Breast epithelium (tissue), 4 donors: ENCODE results near the gene SPTAN1. TPM values are rescaled to one million over a fixed set of nuclear protein-coding genes. Genes with fewer than 3 reads are reported as not detected.
A peak's percentile ranks its signal among the peaks of the same experiment; 100 is the strongest.

Experiments used
- DNase-seq, 2 donors: peaks; one replicate each; pipeline ENCODE4 v3.0.0-alpha.2; 2019; ENCODE audit warnings: low spot score in 2 of 2
- H3K27ac ChIP-seq, 2 donors: fragments of 200-600 bp; sonication (generic) in 1 of 2; one replicate each; pipeline ENCODE4 v1.5.1; 2016 to 2019; ENCODE audit warnings: mild to moderate bottlenecking in 1 of 2
- H3K27me3 ChIP-seq, 2 donors: fragments of 200-600 bp; sonication (generic) in 1 of 2; one replicate each; pipeline versions ENCODE4 v1.5.1 to v1.6.0; 2017 to 2019; ENCODE audit warnings: control low read depth in 1 of 2, mild to moderate bottlenecking in 1 of 2
- H3K36me3 ChIP-seq: fragments of 200-600 bp; one replicate; pipeline ENCODE4 v1.5.1; 2019
- H3K4me1 ChIP-seq, 2 donors: fragments of 200-600 bp; sonication (generic); one replicate each; pipeline ENCODE4 v1.5.1; 2016 to 2019; ENCODE audit warnings: control low read depth in 1 of 2
- H3K4me3 ChIP-seq, 3 donors: fragments of 200-600 bp; sonication (generic); 1 replicate in 2 of 3; 2 replicates in 1 of 3; pipeline ENCODE4 v1.5.1; 2016 to 2019; ENCODE audit warnings: mild to moderate bottlenecking in 3 of 3, moderate library complexity in 2 of 3
- H3K9me3 ChIP-seq, 2 donors: fragments of 200-600 bp; sonication (generic) in 1 of 2; one replicate each; pipeline ENCODE4 v1.5.1; 2016 to 2019; ENCODE audit warnings: control low read depth in 1 of 2
- CTCF ChIP-seq, 3 donors: fragments of 450-650 bp; IDR thresholded peaks; one replicate each; pipeline ENCODE4 v1.5.1; 2016 to 2017; ENCODE audit warnings: antibody characterized with exemption in 3 of 3, mild to moderate bottlenecking in 3 of 3, moderate library complexity in 3 of 3
- POLR2A ChIP-seq: fragments of 450-650 bp; IDR thresholded peaks from one replicate; pipeline ENCODE4 v1.6.1; 2016; ENCODE audit warnings: antibody characterized with exemption, mild to moderate bottlenecking, moderate library complexity
- POLR2AphosphoS5 ChIP-seq, 3 donors: sonication (generic); formaldehyde crosslinking; IDR thresholded peaks; one replicate each; pipeline ENCODE4 v1.6.1; 2017; ENCODE audit warnings: antibody characterized with exemption in 3 of 3
- intact Hi-C: fragments of 100-400 bp; cut with DNase I; formaldehyde crosslinking; loops from one replicate; pipeline ENCODE4 v1.15.1; 2023; ENCODE audit warnings: low total_unique reads
- total RNA-seq, 3 donors: library from RNA; depleted of rRNA; stranded (reverse); fragments of >200 nt; gene quantifications; one replicate each; pipeline ENCODE4 v1.1.0, GENCODE V29; 2016

Gene SPTAN1
- total RNA-seq, 3 donors from 2014 or later = 217 to 264 (median 254) TPM

DNA sequence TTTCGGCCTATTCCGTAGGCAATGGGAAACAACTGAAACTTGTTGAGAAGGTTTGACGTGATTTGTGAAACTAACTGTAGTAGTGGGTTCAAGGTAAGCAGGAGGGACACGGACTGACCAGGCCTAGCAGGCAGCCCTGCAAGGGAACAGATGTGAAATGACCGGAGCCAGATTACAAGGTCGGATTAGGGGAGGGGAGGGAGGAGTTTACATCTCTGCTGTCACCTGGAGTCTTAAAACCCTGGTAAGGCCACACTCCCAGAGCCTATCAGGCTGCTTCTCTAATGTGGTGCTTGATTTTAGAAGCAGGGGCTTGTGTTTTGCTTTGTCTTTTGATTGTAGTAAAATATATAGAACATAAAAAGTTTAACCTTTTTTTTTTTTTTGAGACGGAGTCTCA is 3.5 kb upstream of the SPTAN1 start:
- Histone ChIP-seq H3K4me1 (peaks cover 3 to 4% of the 10 kb centered on the region in 2 donors), H3K27ac (no peak overlapping the region), H3K4me3 (no peak overlapping the region), H3K9me3 (no peaks in the 10 kb centered on the region), H3K27me3 (no peaks in the 10 kb centered on the region), H3K36me3 (no peaks in the 10 kb centered on the region)
- no peak for DNase-seq
- intact Hi-C loops = no loop called here
- TF ChIP-seq POLR2AphosphoS5 (IDR thresholded peaks at IDR 0.05) = no peak
- no peak for TF ChIP-seq CTCF (IDR thresholded peaks at IDR 0.05)
- no peak for TF ChIP-seq POLR2A

DNA sequence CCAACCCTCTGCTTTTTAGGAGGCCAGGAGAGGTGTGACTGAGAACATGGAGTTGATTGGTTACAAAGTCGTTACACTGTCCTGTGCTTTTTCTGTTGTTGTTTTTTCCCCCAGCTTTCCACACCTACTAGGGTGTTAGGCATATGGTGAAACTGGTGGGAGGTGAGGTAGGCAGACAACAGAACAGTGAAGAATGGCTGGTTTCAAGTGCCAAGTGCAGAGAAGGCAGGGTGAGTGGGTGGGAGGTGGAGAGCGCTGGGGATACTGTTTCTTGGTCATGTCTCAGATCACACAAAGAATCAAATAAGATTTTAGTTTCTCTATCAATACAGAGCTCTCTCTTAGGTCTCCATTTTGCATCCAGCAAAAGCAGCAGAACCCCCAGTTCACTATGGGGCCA is 2.2 kb upstream of the SPTAN1 start:
- no peak for DNase-seq
- Histone ChIP-seq H3K9me3 (no peaks in the 10 kb centered on the region), H3K27ac (peak overlapping the region; percentile 90 to 98), H3K4me1 (peaks cover 11 to 16% of the 10 kb centered on the region in 2 donors), H3K4me3 (no peak overlapping the region), H3K36me3 (no peaks in the 10 kb centered on the region), H3K27me3 (no peaks in the 10 kb centered on the region)
- intact Hi-C loops = no loop called here
- TF ChIP-seq POLR2A = no peak
- TF ChIP-seq CTCF (IDR thresholded peaks at IDR 0.05) = no peak
- no peak for TF ChIP-seq POLR2AphosphoS5 (IDR thresholded peaks at IDR 0.05)

- peak in 1 of 2 donors; percentile 26 for DNase-seq
- Histone ChIP-seq H3K27ac (peak overlapping the region; percentile 90 to 98), H3K9me3 (no peaks in the 10 kb centered on the region), H3K4me1 (peaks cover 12 to 18% of the 10 kb centered on the region in 2 donors), H3K4me3 (peak overlapping the region in 2 of 3 donors; percentile 65 to 99), H3K27me3 (no peaks in the 10 kb centered on the region), H3K36me3 (no peaks in the 10 kb centered on the region)
- no peak for TF ChIP-seq POLR2A
- no peak for TF ChIP-seq POLR2AphosphoS5 (IDR thresholded peaks at IDR 0.05)
- no peak for TF ChIP-seq CTCF (IDR thresholded peaks at IDR 0.05)
- intact Hi-C loops = no loop called here
These were observed 1.4 kb upstream of the SPTAN1 start for GRCh38 chr9:128550770-128551656.

GRCh38 chr9:128551657-128552152 is 682 bp upstream of the SPTAN1 start:
- TF ChIP-seq CTCF (IDR thresholded peaks at IDR 0.05) = no peak
- TF ChIP-seq POLR2AphosphoS5 (IDR thresholded peaks at IDR 0.05) = peak; percentile 7 to 72 (median 69)
- peak; percentile 59 for TF ChIP-seq POLR2A
- Histone ChIP-seq H3K27ac (peak overlapping the region; percentile 90 to 98), H3K4me1 (peaks cover 12 to 18% of the 10 kb centered on the region in 2 donors), H3K27me3 (no peaks in the 10 kb centered on the region), H3K36me3 (no peaks in the 10 kb centered on the region), H3K9me3 (no peaks in the 10 kb centered on the region), H3K4me3 (peak overlapping the region; percentile 65 to 100 (median 99))
- intact Hi-C loops = no loop called here
- no peak for DNase-seq
